HEK293 (cell line): ENCODE data around the gene SORL1-AS1.

Experiments
- CTCF ChIA-PET: fragments of 350-600 bp; formaldehyde crosslinking; extraction: SDS; loops from one replicate; lab custom pipeline; 2021; ENCODE audit warnings: antibody characterized with exemption; lab: Yijun Ruan, JAX
- POLR2A ChIA-PET: fragments of 300-600 bp; formaldehyde crosslinking; extraction: SDS; loops from one replicate; lab custom pipeline; 2020; ENCODE audit warnings: antibody characterized with exemption, inconsistent platforms; lab: Yijun Ruan, JAX
- H3K27ac ChIP-seq: fragments of 200-500 bp; sonication (Bioruptor generic); 2 replicates; pipeline ENCODE4 v1.5.1; 2014; ENCODE audit warnings: low read depth, low read length, control low read depth, inconsistent platforms; ENCODE audit errors: extremely low read depth
- H3K36me3 ChIP-seq, 2 experiments: fragments of 200-500 bp in 1 of 2; sonication (Bioruptor generic) in 1 of 2; 1 replicate in 1 of 2; 2 replicates in 1 of 2; pipeline ENCODE4 v1.5.1; 2014 to 2017; ENCODE audit warnings: inconsistent platforms in 2 of 2, low read length in 2 of 2; ENCODE audit not compliant: control insufficient read depth in 2 of 2, insufficient read depth in 1 of 2
- H3K4me1 ChIP-seq: fragments of 200-500 bp; sonication (Bioruptor generic); 2 replicates; pipeline ENCODE4 v1.5.1; 2014; ENCODE audit warnings: mild to moderate bottlenecking, low read length, inconsistent platforms; ENCODE audit not compliant: control insufficient read depth, insufficient read depth
- H3K4me3 ChIP-seq: 2 replicates; pipeline ENCODE4 v1.5.1; 2011; ENCODE audit warnings: low read depth, mild to moderate bottlenecking, control low read depth, low read length, moderate library complexity
- H3K9me3 ChIP-seq: fragments of 200-500 bp; sonication (Bioruptor generic); 2 replicates; pipeline ENCODE4 v1.5.1; 2014; ENCODE audit warnings: low read depth, low read length, inconsistent platforms; ENCODE audit not compliant: control insufficient read depth, insufficient read depth
- BCL11B ChIP-seq: fragments of 450-650 bp; formaldehyde crosslinking; IDR thresholded peaks from 2 replicates; pipeline ENCODE4 v1.5.1; 2016; ENCODE audit warnings: low read depth, missing biosample characterization, missing genetic modification characterization
- OVOL3 ChIP-seq: fragments of 450-650 bp; formaldehyde crosslinking; IDR thresholded peaks from 2 replicates; pipeline ENCODE4 v1.5.1; 2016; ENCODE audit warnings: missing biosample characterization, missing genetic modification characterization
- PATZ1 ChIP-seq: fragments of 450-650 bp; formaldehyde crosslinking; IDR thresholded peaks from 2 replicates; pipeline ENCODE4 v1.5.1; 2016; ENCODE audit warnings: missing biosample characterization, missing genetic modification characterization
- PBX3 ChIP-seq: sonication (generic); formaldehyde crosslinking; IDR thresholded peaks from 2 replicates; pipeline ENCODE4 v1.8.1; 2022; ENCODE audit warnings: mild to moderate bottlenecking, moderate library complexity, missing genetic modification reagents
- PRDM1 ChIP-seq: fragments of 450-650 bp; formaldehyde crosslinking; IDR thresholded peaks from 2 replicates; pipeline ENCODE4; 2016; ENCODE audit warnings: missing biosample characterization, missing genetic modification characterization
- RBAK ChIP-seq: fragments of 450-650 bp; formaldehyde crosslinking; IDR thresholded peaks from 2 replicates; pipeline ENCODE4 v1.5.1; 2016; ENCODE audit warnings: missing biosample characterization, missing genetic modification characterization
- SALL2 ChIP-seq: fragments of 450-650 bp; formaldehyde crosslinking; IDR thresholded peaks from 2 replicates; pipeline ENCODE4 v1.5.0; 2017; ENCODE audit warnings: missing biosample characterization, mild to moderate bottlenecking, missing genetic modification characterization, borderline replicate concordance
- ZFHX2 ChIP-seq: fragments of 450-650 bp; formaldehyde crosslinking; conservative IDR thresholded peaks from 2 replicates; pipeline ENCODE4 v1.5.1; 2016; ENCODE audit warnings: missing biosample characterization, missing genetic modification characterization
- ZFP69B ChIP-seq: fragments of 450-650 bp; formaldehyde crosslinking; IDR thresholded peaks from 2 replicates; pipeline ENCODE4 v1.5.1; 2016; ENCODE audit warnings: missing biosample characterization, missing genetic modification characterization
- ZNF155 ChIP-seq: fragments of 450-650 bp; formaldehyde crosslinking; IDR thresholded peaks from 2 replicates; pipeline ENCODE4 v1.5.1; 2016; ENCODE audit warnings: missing biosample characterization, missing genetic modification characterization
- ZNF157 ChIP-seq: fragments of 450-650 bp; formaldehyde crosslinking; IDR thresholded peaks from 2 replicates; pipeline ENCODE4 v1.5.1; 2016; ENCODE audit warnings: missing biosample characterization, missing genetic modification characterization
- ZNF169 ChIP-seq: fragments of 450-650 bp; formaldehyde crosslinking; IDR thresholded peaks from 2 replicates; pipeline ENCODE4 v1.5.1; 2016; ENCODE audit warnings: missing biosample characterization, missing genetic modification characterization
- ZNF202 ChIP-seq: fragments of 450-650 bp; formaldehyde crosslinking; IDR thresholded peaks from 2 replicates; pipeline ENCODE4 v1.5.1; 2016; ENCODE audit warnings: missing biosample characterization, missing genetic modification characterization, borderline replicate concordance
- ZNF211 ChIP-seq: fragments of 450-650 bp; formaldehyde crosslinking; IDR thresholded peaks from 2 replicates; pipeline ENCODE4 v1.5.1; 2016; ENCODE audit warnings: low read depth, missing biosample characterization, missing genetic modification characterization
- ZNF354C ChIP-seq: fragments of 450-650 bp; formaldehyde crosslinking; IDR thresholded peaks from 2 replicates; pipeline ENCODE4 v1.5.1; 2016; ENCODE audit warnings: missing biosample characterization, missing genetic modification characterization, low read depth, borderline replicate concordance
- ZNF404 ChIP-seq: fragments of 450-650 bp; formaldehyde crosslinking; IDR thresholded peaks from 2 replicates; pipeline ENCODE4 v1.5.1; 2017; ENCODE audit warnings: missing biosample characterization, missing genetic modification characterization
- ZNF433 ChIP-seq: fragments of 450-650 bp; formaldehyde crosslinking; IDR thresholded peaks from 2 replicates; pipeline ENCODE4 v1.5.1; 2016; ENCODE audit warnings: missing biosample characterization, missing genetic modification characterization, low read depth
- ZNF510 ChIP-seq: fragments of 450-650 bp; formaldehyde crosslinking; IDR thresholded peaks from 2 replicates; pipeline ENCODE4 v1.5.1; 2018; ENCODE audit warnings: mild to moderate bottlenecking, missing genetic modification characterization, missing biosample characterization; ENCODE audit not compliant: insufficient replicate concordance
- ZNF549 ChIP-seq: fragments of 450-650 bp; IDR thresholded peaks from 2 replicates; pipeline ENCODE4 v1.5.1; 2018; ENCODE audit warnings: missing biosample characterization, missing genetic modification characterization, mild to moderate bottlenecking, inconsistent platforms, moderate library complexity
- ZNF558 ChIP-seq: fragments of 450-650 bp; formaldehyde crosslinking; IDR thresholded peaks from 2 replicates; pipeline ENCODE4 v1.5.1; 2016; ENCODE audit warnings: missing biosample characterization, missing genetic modification characterization
- ZNF560 ChIP-seq: fragments of 450-650 bp; formaldehyde crosslinking; IDR thresholded peaks from 2 replicates; pipeline ENCODE4 v1.5.1; 2017; ENCODE audit warnings: missing biosample characterization, missing genetic modification characterization, borderline replicate concordance
- ZNF692 ChIP-seq: fragments of 450-650 bp; formaldehyde crosslinking; IDR thresholded peaks from 2 replicates; pipeline ENCODE4 v1.5.1; 2016; ENCODE audit warnings: missing biosample characterization, missing genetic modification characterization
- ZNF837 ChIP-seq: fragments of 450-650 bp; formaldehyde crosslinking; IDR thresholded peaks from 2 replicates; pipeline ENCODE4 v1.5.1; 2016; ENCODE audit warnings: missing biosample characterization, missing genetic modification characterization

The SORL1-AS1 gene

GRCh38 chr11:121420398-121420797 is 32.4 kb downstream of the SORL1-AS1 start:
- Histone ChIP-seq H3K27ac (no peak overlapping the region), H3K4me1 (no peaks in the 10 kb centered on the region; the same call in 1 of the 2 replicates), H3K4me3 (no peak overlapping the region), H3K9me3 (no peaks in the 10 kb centered on the region), H3K36me3 (no peaks in the 10 kb centered on the region)
- POLR2A ChIA-PET: no interaction called here
- no peak for TF ChIP-seq ZNF169 (tag by site-specific recombination)
- TF ChIP-seq ZNF202 (tag by site-specific recombination): no peak
- no peak for TF ChIP-seq ZFP69B
- no peak for TF ChIP-seq ZNF354C
- TF ChIP-seq PATZ1 (tag by site-specific recombination): no peak
- TF ChIP-seq SALL2 (tag by site-specific recombination): no peak
- TF ChIP-seq RBAK: no peak
- no peak for TF ChIP-seq ZNF404 (tag by site-specific recombination)
- CTCF ChIA-PET: interaction anchor here (0.6 to 0.7 kb wide), 2 partner anchors 55 to 271 kb away, joined by 3 read pairs; no protein-coding TSS in a partner anchor

- Histone ChIP-seq H3K4me1 (no peaks in the 10 kb centered on the region; the same call in 1 of the 2 replicates), H3K4me3 (no peak overlapping the region), H3K27ac (no peak overlapping the region), H3K9me3 (no peaks in the 10 kb centered on the region), H3K36me3 (no peaks in the 10 kb centered on the region)
- CTCF ChIA-PET: interaction anchor here (0.7 kb wide), 1 partner anchor 270 kb away, joined by 3 read pairs; no protein-coding TSS in a partner anchor
- POLR2A ChIA-PET: no interaction called here
- TF ChIP-seq ZNF433 (tag by site-specific recombination): no peak
- TF ChIP-seq ZNF549 (tag by site-specific recombination): no peak
- TF ChIP-seq ZNF560 (tag by site-specific recombination): no peak
- TF ChIP-seq ZNF837 (tag by site-specific recombination): no peak
Measured at GRCh38 chr11:121419836-121420235, 32.9 kb downstream of the SORL1-AS1 start.

GRCh38 chr11:121418625-121419114 is 34.1 kb downstream of the SORL1-AS1 start:
- no peaks in the 10 kb centered on the region; the same call in 1 of the 2 replicates for H3K4me1 ChIP-seq
- no peaks in the 10 kb centered on the region for H3K9me3 ChIP-seq
- no peak for TF ChIP-seq ZNF692 (tag by site-specific recombination)
- TF ChIP-seq PRDM1: no peak
- TF ChIP-seq ZNF211 (tag by site-specific recombination): no peak
- TF ChIP-seq ZNF157 (tag by site-specific recombination): no peak
- no peak for TF ChIP-seq ZNF510 (tag by site-specific recombination)
- TF ChIP-seq ZNF558 (tag by site-specific recombination): no peak
- TF ChIP-seq BCL11B (tag by site-specific recombination): no peak
- no peak for TF ChIP-seq ZFHX2 (tag by site-specific recombination)
- TF ChIP-seq OVOL3 (tag by site-specific recombination): no peak
- no peak for TF ChIP-seq PBX3 (CRISPR knock-in tag)
- TF ChIP-seq ZNF155: no peak
- ChIA-PET CTCF (interaction anchor here (1.2 kb wide), 1 partner anchor 13 kb away, joined by 5 read pairs; no protein-coding TSS in a partner anchor), POLR2A (no interaction called here)
- no peak overlapping the region for H3K4me3 ChIP-seq
- H3K36me3 ChIP-seq: no peaks in the 10 kb centered on the region
- no peak overlapping the region for H3K27ac ChIP-seq
